Choroid plexus epithelial cell (primary cell): ENCODE measurements around the gene RTRAF.

Experiments used
- DNase-seq: peaks from one replicate; pipeline ENCODE4 v3.0.0-alpha.2; 2010; ENCODE audit warnings: low read depth
- H3K4me3 ChIP-seq: 2 replicates; pipeline ENCODE4 v1.5.1; 2011; ENCODE audit warnings: low read depth, mild to moderate bottlenecking, control low read depth, low read length, moderate library complexity
- TF ChIP-seq, protein P1 (sequence below): conservative IDR thresholded peaks from 2 replicates; pipeline ENCODE4 v1.5.1; 2011; ENCODE audit warnings: low read depth, mild to moderate bottlenecking, control low read depth, inconsistent platforms, low read length, moderate library complexity

RTRAF gene

DNA sequence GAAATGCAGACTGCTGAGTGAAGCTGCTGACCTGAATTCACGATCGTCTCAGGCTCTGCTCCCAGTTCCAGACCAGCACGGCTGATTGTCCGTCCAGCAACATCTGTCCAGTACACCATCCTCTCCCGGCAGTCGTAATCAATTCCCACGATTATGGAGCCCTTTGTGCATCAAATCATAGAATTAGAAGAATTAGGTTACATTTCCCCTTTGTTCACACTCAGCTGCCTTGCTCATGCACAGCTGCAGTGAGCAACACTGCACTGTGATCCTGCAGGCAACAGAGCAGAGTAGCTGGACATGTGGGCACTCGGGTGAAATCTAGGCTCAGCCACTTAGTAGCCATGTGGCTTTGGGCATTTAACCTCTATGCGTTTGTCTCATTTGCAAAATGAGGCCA is 22.2 kb downstream of the RTRAF start:
- no peak overlapping the region for H3K4me3 ChIP-seq
- TF ChIP-seq, protein P1, sequence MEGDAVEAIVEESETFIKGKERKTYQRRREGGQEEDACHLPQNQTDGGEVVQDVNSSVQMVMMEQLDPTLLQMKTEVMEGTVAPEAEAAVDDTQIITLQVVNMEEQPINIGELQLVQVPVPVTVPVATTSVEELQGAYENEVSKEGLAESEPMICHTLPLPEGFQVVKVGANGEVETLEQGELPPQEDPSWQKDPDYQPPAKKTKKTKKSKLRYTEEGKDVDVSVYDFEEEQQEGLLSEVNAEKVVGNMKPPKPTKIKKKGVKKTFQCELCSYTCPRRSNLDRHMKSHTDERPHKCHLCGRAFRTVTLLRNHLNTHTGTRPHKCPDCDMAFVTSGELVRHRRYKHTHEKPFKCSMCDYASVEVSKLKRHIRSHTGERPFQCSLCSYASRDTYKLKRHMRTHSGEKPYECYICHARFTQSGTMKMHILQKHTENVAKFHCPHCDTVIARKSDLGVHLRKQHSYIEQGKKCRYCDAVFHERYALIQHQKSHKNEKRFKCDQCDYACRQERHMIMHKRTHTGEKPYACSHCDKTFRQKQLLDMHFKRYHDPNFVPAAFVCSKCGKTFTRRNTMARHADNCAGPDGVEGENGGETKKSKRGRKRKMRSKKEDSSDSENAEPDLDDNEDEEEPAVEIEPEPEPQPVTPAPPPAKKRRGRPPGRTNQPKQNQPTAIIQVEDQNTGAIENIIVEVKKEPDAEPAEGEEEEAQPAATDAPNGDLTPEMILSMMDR: no peak
- no peak for DNase-seq

DNA sequence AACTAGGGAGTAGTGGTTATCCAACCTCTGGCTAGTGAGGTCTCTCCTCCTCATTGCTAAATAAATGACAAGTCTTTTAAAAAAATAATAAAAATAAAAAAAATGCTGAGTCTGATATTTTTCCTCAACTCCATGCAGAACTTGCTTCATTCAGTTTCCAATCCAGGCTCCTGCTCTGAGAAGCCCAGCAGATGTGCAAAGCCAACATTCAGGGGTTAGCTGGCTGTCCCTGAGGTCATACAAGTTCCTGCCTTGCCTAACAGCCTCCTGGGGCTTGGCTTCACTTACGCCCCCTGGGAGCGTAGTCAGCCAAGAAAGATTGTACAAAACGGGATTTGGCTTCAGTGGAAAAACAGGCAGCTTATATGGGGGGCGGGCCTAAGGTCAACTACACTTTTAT is 23.3 kb downstream of the RTRAF start:
- H3K4me3 ChIP-seq: no peak overlapping the region
- DNase-seq: peak; percentile 92
- TF ChIP-seq, protein P1: peak; percentile 29

GRCh38 chr14:52013984-52014600 is 24.7 kb downstream of the RTRAF start:
- TF ChIP-seq, protein P1: peak; percentile 43
- H3K4me3 ChIP-seq: no peak overlapping the region
- no peak for DNase-seq

GRCh38 chr14:52014601-52015267 is 25.4 kb downstream of the RTRAF start:
- H3K4me3 ChIP-seq: no peak overlapping the region
- DNase-seq: no peak
- TF ChIP-seq, protein P1: no peak

- peak; percentile 65 for DNase-seq
- no peak overlapping the region for H3K4me3 ChIP-seq
- TF ChIP-seq, protein P1: peak; percentile 70
Measured at GRCh38 chr14:52015411-52016030, 26.2 kb downstream of the RTRAF start.

- TF ChIP-seq, protein P1: no peak
- DNase-seq: peak; percentile 52
- H3K4me3 ChIP-seq: no peak overlapping the region
Measured at GRCh38 chr14:52018252-52018651, 28.9 kb downstream of the RTRAF start.
